ENCODE measurements around the gene SOX4.

Gene SOX4

DNA sequence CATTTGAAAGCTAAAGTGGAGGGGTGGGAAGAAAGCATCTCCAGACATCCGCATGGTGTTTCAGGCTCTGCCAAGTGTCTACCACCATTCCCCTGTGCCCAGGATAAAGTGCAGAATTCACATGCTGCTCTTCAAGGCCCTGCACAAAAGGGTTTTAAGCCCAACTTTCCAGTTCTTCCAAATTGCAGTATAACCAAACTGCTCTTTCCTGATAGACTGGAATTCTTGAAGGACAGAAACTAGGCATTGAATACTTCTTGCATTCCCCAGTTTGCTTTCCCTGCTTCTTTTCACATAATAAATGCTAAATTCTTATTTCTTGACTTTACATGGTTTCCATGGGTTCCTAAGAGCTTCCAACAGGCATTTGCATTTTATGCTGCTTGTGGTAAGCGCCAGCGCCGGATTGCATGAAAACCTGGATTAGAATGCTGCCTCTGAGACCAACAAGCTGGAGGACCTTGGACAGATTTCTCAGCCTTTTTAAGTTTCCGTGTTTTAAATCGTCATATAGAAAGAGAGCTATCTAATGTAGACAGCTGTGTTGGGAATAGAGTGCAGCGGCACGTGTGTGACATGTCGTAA lies 7.9 kb downstream of the SOX4 start:
- Histone ChIP-seq H3K4me1 (ENCODE audit: control insufficient read depth, insufficient read depth, low read length) (no peaks in the 10 kb centered on the region; the same call in 1 of the 2 replicates), H3K27me3 (ENCODE audit: control insufficient read depth, insufficient read depth, low read length) (no peaks in the 10 kb centered on the region), H3K4me3 (ENCODE audit: low read length) (no peak overlapping the region), H3K36me3 (ENCODE audit: control insufficient read depth, insufficient read depth, low read length) (no peaks in the 10 kb centered on the region; the same call in 1 of the 2 replicates), H3K27ac (ENCODE audit: low read length) (no peak overlapping the region), H3K9me3 (ENCODE audit: control insufficient read depth, insufficient read depth, low read length) (no peaks in the 10 kb centered on the region)
- WGBS (ENCODE audit: insufficient coverage, insufficient read length) = no CpG with 5 or more reads among the region's 9 CpGs
- no peak for DNase-seq (ENCODE audit: low read depth, low spot score)

DNA sequence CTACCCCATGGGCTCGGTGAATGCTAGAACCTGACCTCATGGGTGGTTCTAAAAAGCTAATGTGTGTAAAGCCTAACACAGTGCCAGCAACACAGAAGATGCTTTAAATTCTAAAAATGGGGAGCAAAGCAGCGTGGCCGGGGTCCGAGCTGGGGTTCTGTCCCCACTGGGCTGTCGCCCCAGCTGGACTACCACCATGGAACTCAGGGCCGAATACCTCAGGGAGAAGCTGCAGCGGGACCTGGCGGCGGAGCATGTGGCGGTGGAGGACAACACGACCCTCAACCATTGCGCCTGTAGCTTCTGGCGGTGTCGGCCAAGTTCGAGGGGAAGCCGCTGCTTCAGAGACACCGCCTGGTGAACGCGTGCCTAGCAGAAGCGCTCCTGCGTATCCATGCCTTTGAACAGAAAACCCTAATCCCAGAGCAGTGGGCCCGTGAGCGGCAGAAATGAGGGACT lies 8.4 kb downstream of the SOX4 start:
- DNase-seq (ENCODE audit: low read depth, low spot score) = no peak
- H3K9me3 ChIP-seq (ENCODE audit: control insufficient read depth, insufficient read depth, low read length) = no peaks in the 10 kb centered on the region
- H3K27me3 ChIP-seq (ENCODE audit: control insufficient read depth, insufficient read depth, low read length) = no peaks in the 10 kb centered on the region
- H3K4me3 ChIP-seq (ENCODE audit: low read length) = no peak overlapping the region
- no CpG with 5 or more reads among the region's 23 CpGs for WGBS (ENCODE audit: insufficient coverage, insufficient read length)
- no peaks in the 10 kb centered on the region; the same call in 1 of the 2 replicates for H3K4me1 ChIP-seq (ENCODE audit: control insufficient read depth, insufficient read depth, low read length)
- no peaks in the 10 kb centered on the region; the same call in 1 of the 2 replicates for H3K36me3 ChIP-seq (ENCODE audit: control insufficient read depth, insufficient read depth, low read length)
- H3K27ac ChIP-seq (ENCODE audit: low read length) = no peak overlapping the region

DNA sequence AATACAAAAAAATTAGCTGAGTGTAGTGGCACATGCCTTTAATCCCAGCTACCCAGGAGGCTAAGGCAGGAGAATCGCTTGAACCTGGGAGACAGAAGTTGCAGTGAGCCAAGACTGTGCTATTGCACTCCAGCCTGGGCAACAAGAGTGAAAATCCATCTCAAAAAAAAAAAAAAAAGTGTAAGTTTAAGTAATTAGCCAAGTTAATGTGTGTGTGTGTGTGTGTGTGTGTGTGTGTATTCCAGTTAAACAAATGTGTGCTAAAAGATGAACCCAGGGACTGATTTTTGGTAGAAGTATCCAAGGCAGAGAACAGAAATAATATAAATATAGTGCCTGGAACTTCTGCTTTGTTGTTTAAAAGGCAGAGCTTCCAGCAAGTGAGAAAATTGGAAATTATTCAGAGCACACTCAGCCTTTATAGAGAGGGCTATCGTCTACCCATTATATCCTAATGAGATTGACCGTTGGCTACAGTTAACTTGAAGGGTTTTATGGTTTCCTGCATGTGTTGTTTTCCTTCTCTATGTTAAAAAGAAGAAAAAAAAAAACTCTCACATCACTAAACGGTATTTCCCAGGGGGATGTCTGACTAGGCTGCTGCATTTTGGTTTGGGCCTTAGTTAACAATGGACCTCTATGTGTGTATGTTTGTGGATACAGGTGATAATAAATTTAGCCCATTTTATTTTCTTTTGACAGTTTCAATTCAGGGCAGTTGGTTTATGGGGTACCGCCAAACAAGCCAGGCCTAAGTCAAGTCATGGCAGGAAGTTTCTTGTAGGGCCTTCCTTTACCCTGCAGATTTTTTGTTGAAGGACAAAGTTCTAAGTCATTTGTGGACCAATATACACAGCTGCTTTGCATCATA lies 9.8 kb downstream of the SOX4 start:
- no CpG with 5 or more reads among the region's 5 CpGs for WGBS (ENCODE audit: insufficient coverage, insufficient read length)

DNA sequence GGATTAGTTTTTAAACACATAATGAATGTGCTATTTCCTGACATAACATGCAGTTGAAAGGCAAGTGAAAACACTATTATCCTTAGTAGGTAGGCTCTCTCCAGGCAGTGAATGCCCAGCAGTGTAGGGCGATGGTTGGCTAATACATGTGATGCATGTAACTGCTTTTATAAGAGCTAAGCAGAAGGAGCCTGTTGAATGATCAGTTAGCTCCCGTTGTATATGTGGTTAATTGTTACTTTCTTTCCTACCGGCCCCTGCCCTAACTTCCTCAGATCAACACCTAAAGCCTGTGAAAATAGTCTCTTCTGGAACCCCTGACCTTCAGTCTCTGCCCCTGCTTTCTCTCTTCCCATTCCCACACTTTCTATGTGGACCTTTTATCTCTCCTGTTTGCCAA lies 10.5 kb downstream of the SOX4 start:
- WGBS (ENCODE audit: insufficient coverage, insufficient read length) = no CpG with 5 or more reads among the region's 3 CpGs
- no peaks in the 10 kb centered on the region for H3K27me3 ChIP-seq (ENCODE audit: control insufficient read depth, insufficient read depth, low read length)
- H3K4me1 ChIP-seq (ENCODE audit: control insufficient read depth, insufficient read depth, low read length) = no peaks in the 10 kb centered on the region; the same call in 1 of the 2 replicates
- no peaks in the 10 kb centered on the region; the same call in 1 of the 2 replicates for H3K36me3 ChIP-seq (ENCODE audit: control insufficient read depth, insufficient read depth, low read length)
- no peak for DNase-seq (ENCODE audit: low read depth, low spot score)
- H3K4me3 ChIP-seq (ENCODE audit: low read length) = no peak overlapping the region
- H3K9me3 ChIP-seq (ENCODE audit: control insufficient read depth, insufficient read depth, low read length) = no peaks in the 10 kb centered on the region
- H3K27ac ChIP-seq (ENCODE audit: low read length) = no peak overlapping the region

More for the DNA sequence above, 9.8 kb downstream of the SOX4 start:
- Histone ChIP-seq H3K27me3 (ENCODE audit: control insufficient read depth, insufficient read depth, low read length) (no peaks in the 10 kb centered on the region), H3K36me3 (ENCODE audit: control insufficient read depth, insufficient read depth, low read length) (no peaks in the 10 kb centered on the region; the same call in 1 of the 2 replicates), H3K4me3 (ENCODE audit: low read length) (no peak overlapping the region), H3K9me3 (ENCODE audit: control insufficient read depth, insufficient read depth, low read length) (no peaks in the 10 kb centered on the region), H3K27ac (ENCODE audit: low read length) (no peak overlapping the region), H3K4me1 (ENCODE audit: control insufficient read depth, insufficient read depth, low read length) (no peaks in the 10 kb centered on the region; the same call in 1 of the 2 replicates)
- no peak for DNase-seq (ENCODE audit: low read depth, low spot score)

DNA sequence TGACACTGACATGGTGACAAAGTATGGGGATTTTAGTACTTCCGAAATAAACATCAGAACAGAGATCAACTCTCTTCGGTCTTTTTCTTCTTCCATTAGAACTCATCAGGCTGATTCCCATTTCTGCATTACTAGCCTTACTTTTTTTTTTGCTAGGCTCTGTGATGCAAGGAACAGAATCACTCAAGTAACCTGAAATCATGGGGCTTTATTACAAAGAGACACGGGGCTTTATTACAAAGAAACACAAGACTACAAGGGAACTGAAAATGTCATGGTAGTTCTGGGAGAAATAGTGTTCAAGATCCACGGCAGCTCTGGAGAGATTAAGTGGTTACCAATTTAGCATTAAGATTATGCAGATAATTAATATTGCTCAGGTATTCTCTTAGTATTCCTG lies 11.6 kb downstream of the SOX4 start:
- no CpG with 5 or more reads among the region's 4 CpGs for WGBS (ENCODE audit: insufficient coverage, insufficient read length)
- H3K4me3 ChIP-seq (ENCODE audit: low read length) = no peak overlapping the region
- H3K36me3 ChIP-seq (ENCODE audit: control insufficient read depth, insufficient read depth, low read length) = no peaks in the 10 kb centered on the region; the same call in 1 of the 2 replicates
- no peak overlapping the region for H3K27ac ChIP-seq (ENCODE audit: low read length)
- H3K27me3 ChIP-seq (ENCODE audit: control insufficient read depth, insufficient read depth, low read length) = no peaks in the 10 kb centered on the region
- H3K9me3 ChIP-seq (ENCODE audit: control insufficient read depth, insufficient read depth, low read length) = no peaks in the 10 kb centered on the region
- no peaks in the 10 kb centered on the region; the same call in 1 of the 2 replicates for H3K4me1 ChIP-seq (ENCODE audit: control insufficient read depth, insufficient read depth, low read length)
- no peak for DNase-seq (ENCODE audit: low read depth, low spot score)

DNA sequence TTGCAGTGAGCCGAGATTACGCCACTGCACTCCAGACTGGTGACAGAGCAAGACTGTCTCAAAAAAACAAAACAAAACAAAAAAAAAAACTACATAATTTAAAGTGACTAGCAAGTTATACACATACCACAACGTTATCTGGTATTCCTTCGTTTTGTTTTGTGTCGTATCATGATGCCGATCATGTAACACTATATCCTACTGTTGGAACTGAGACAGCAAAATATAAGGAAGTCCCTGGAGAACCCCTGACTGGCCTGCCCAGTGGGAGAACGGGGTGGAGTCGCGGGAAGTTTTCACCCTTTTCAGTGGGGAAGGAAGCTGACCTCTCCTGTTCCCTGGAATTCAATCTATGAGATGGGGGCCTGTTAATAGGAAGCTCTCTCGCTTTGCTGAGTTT lies 15.1 kb downstream of the SOX4 start:
- no peak overlapping the region for H3K27ac ChIP-seq (ENCODE audit: low read length)
- H3K36me3 ChIP-seq (ENCODE audit: control insufficient read depth, insufficient read depth, low read length) = no peaks in the 10 kb centered on the region
- no peaks in the 10 kb centered on the region for H3K4me1 ChIP-seq (ENCODE audit: control insufficient read depth, insufficient read depth, low read length)
- H3K9me3 ChIP-seq (ENCODE audit: control insufficient read depth, insufficient read depth, low read length) = no peaks in the 10 kb centered on the region
- H3K4me3 ChIP-seq (ENCODE audit: low read length) = no peak overlapping the region
- no CpG with 5 or more reads among the region's 10 CpGs for WGBS (ENCODE audit: insufficient coverage, insufficient read length)
- no peak for DNase-seq (ENCODE audit: low read depth, low spot score)
- H3K27me3 ChIP-seq (ENCODE audit: control insufficient read depth, insufficient read depth, low read length) = no peaks in the 10 kb centered on the region

DNA sequence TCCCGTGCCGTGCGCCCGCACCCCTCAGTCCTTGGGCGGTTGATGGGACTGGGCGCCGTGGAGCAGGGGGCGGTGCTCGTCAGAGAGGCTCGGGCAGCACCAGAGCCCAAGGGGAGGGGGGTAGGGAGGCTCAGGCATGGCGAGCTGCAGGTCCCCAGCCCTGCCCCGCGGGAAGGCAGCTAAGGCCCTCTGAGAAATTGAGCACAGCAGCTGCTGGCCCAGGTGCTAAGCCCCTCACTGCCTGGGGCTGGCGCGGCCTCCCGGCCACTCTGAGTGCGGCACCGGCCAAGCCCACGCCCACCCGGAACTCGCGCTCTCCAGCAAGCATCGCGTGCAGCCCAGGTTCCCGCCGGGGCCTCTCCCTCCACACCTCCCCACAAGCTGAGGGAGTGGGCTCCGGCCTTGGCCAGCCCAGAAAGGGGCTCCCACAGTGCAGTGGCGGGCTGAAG lies 16.4 kb downstream of the SOX4 start:
- Histone ChIP-seq H3K9me3 (ENCODE audit: control insufficient read depth, insufficient read depth, low read length) (no peaks in the 10 kb centered on the region), H3K27ac (ENCODE audit: low read length) (no peak overlapping the region), H3K36me3 (ENCODE audit: control insufficient read depth, insufficient read depth, low read length) (no peaks in the 10 kb centered on the region), H3K4me3 (ENCODE audit: low read length) (no peak overlapping the region), H3K4me1 (ENCODE audit: control insufficient read depth, insufficient read depth, low read length) (no peaks in the 10 kb centered on the region), H3K27me3 (ENCODE audit: control insufficient read depth, insufficient read depth, low read length) (no peaks in the 10 kb centered on the region)
- no peak for DNase-seq (ENCODE audit: low read depth, low spot score)
- no CpG with 5 or more reads among the region's 28 CpGs for WGBS (ENCODE audit: insufficient coverage, insufficient read length)

DNA sequence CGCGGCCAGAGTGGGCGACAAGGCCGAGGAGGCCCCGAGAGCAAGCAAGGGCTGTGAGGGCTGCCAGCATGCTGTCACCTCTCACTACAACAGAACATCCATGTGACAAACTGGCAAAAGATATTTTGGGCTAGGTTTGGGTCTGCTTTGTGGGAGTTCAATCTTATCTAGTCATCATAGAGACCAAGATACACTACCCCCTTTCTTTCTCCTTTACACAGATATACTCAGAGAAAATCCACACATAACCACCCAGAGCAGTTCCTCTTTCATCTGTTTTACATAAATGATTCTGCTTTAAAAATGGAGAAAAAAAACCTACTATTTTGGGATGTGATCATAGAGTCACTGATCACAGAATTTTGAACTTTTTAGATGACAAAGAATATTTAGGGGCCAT lies 16.8 kb downstream of the SOX4 start:
- no CpG with 5 or more reads among the region's 5 CpGs for whole genome bisulfite sequencing (ENCODE audit: insufficient coverage, insufficient read length)
- H3K27ac ChIP-seq (ENCODE audit: low read length) = no peak overlapping the region

DNA sequence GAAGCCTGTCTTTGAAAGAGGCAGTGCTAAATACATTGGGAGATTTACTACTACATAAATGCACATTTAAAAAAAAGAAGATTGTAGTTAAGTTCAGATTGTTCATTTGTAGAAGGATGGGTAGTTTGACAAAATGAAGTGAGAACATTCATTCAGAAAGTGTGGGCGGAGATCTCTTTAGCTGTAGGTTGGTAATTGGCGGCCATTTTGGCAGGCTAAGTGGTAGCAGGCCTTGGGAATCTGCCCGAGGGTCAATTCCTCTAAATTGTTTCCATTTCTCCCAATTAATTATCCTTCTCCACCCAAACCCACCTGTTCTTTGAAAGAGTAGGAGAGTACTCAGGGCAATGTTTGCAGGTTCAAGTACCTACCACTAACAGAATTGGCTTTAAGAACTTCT lies 17.9 kb downstream of the SOX4 start:
- no peaks in the 10 kb centered on the region for H3K4me1 ChIP-seq (ENCODE audit: control insufficient read depth, insufficient read depth, low read length)
- no peaks in the 10 kb centered on the region for H3K9me3 ChIP-seq (ENCODE audit: control insufficient read depth, insufficient read depth, low read length)
- H3K36me3 ChIP-seq (ENCODE audit: control insufficient read depth, insufficient read depth, low read length) = no peaks in the 10 kb centered on the region
- no peaks in the 10 kb centered on the region for H3K27me3 ChIP-seq (ENCODE audit: control insufficient read depth, insufficient read depth, low read length)
- no CpG with 5 or more reads among the region's 3 CpGs for WGBS (ENCODE audit: insufficient coverage, insufficient read length)
- no peak overlapping the region for H3K4me3 ChIP-seq (ENCODE audit: low read length)
- DNase-seq (ENCODE audit: low read depth, low spot score) = no peak
- H3K27ac ChIP-seq (ENCODE audit: low read length) = no peak overlapping the region

More for the DNA sequence above, 16.8 kb downstream of the SOX4 start:
- no peak for DNase-seq (ENCODE audit: low read depth, low spot score)
- Histone ChIP-seq H3K9me3 (ENCODE audit: control insufficient read depth, insufficient read depth, low read length) (no peaks in the 10 kb centered on the region), H3K36me3 (ENCODE audit: control insufficient read depth, insufficient read depth, low read length) (no peaks in the 10 kb centered on the region), H3K4me3 (ENCODE audit: low read length) (no peak overlapping the region), H3K27me3 (ENCODE audit: control insufficient read depth, insufficient read depth, low read length) (no peaks in the 10 kb centered on the region), H3K4me1 (ENCODE audit: control insufficient read depth, insufficient read depth, low read length) (no peaks in the 10 kb centered on the region)

DNA sequence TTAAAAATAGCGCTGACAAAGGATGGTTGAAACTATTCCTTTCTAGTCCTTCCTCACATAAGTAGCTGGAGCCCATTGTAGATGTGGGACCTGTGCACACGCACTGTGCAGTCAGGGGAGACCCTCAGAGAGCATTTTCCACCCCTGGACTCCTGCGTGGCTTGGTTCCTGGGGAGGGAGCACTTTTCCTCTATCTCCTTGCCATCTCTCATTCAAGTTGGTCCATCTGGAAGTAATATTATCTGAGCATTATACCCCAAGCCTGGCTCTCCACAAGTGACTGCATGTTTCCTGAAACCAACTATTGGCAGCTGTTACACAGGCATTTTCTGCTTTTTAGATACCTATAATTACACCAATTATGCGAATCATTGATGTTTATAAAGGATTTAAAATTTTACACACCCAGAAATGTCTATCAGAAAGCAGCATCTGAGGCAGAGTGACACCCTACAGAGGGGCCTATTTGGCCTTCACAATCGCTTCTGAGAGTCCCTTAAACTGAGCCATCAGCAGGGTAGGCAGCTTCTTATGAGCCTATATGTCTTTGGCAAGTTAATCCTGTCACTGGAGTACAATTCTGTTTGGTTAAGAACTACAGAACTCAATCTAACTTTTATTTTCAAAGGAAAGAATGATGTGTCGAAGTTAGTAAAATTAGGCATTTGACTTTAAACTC lies 18.7 kb downstream of the SOX4 start:
- DNase-seq (ENCODE audit: low read depth, low spot score) = no peak

More for the DNA sequence above, 18.7 kb downstream of the SOX4 start:
- Histone ChIP-seq H3K36me3 (ENCODE audit: control insufficient read depth, insufficient read depth, low read length) (no peaks in the 10 kb centered on the region), H3K4me1 (ENCODE audit: control insufficient read depth, insufficient read depth, low read length) (no peaks in the 10 kb centered on the region), H3K9me3 (ENCODE audit: control insufficient read depth, insufficient read depth, low read length) (no peaks in the 10 kb centered on the region), H3K27me3 (ENCODE audit: control insufficient read depth, insufficient read depth, low read length) (no peaks in the 10 kb centered on the region), H3K4me3 (ENCODE audit: low read length) (no peak overlapping the region), H3K27ac (ENCODE audit: low read length) (no peak overlapping the region)
- WGBS (ENCODE audit: insufficient coverage, insufficient read length) = no CpG with 5 or more reads among the region's 6 CpGs

Data from iPS DF 6.9 (cell line).